HG03025 (cell line): Measurements from ENCODE around the gene TAF13.
"Not testable (repeated sequence)": the region's sequence is repeated elsewhere in the genome, so short reads cannot be mapped to it uniquely, and the experiment has no call there.

Source experiments
- ATAC-seq: cut with Tn5 transposase; IDR thresholded peaks from one replicate; pipeline ENCODE4 v1.9.1; 2021; ENCODE audit warnings: mild to moderate bottlenecking, moderate library complexity; ENCODE audit not compliant: unreplicated experiment, low FRiP score

Gene TAF13

DNA sequence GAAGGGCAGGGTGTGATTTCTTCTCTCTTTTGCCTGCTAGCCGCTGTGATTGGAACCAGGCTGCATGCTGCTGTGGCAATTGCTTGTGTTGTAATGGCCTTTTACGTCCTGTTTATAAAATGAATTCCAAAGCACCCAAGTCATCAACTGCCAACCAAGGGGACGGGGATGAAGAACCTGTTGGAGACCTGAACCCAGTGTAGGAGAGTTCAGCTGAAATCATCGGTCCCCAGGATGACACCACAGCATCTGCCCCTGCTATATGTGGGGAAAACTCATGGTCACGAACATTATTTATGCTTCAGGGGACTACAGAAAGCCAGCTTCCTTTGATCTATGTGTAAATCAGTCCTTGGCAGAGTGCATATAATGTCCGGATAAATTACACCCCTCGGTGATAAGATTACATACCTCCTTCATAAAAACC is 18.6 kb upstream of the TAF13 start:
- ATAC-seq, result no peak

DNA sequence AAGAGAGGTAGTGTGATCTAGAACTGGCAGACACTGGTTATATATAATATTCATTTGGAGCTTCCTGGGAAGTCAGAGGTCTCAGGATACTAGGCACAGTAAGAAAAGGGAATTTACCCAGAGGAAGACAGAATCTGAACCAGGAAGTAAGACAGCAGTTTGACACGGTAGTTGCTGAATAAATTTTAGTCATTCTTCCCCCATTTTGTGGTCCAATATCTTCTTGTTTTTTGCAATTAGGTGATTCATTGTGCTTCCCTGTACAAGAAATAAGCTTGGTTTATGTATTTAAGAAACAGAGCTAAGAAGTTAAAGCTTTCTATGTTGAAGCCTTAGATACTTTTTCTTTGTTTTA is 16.0 kb upstream of the TAF13 start:
- no peak for ATAC-seq

DNA sequence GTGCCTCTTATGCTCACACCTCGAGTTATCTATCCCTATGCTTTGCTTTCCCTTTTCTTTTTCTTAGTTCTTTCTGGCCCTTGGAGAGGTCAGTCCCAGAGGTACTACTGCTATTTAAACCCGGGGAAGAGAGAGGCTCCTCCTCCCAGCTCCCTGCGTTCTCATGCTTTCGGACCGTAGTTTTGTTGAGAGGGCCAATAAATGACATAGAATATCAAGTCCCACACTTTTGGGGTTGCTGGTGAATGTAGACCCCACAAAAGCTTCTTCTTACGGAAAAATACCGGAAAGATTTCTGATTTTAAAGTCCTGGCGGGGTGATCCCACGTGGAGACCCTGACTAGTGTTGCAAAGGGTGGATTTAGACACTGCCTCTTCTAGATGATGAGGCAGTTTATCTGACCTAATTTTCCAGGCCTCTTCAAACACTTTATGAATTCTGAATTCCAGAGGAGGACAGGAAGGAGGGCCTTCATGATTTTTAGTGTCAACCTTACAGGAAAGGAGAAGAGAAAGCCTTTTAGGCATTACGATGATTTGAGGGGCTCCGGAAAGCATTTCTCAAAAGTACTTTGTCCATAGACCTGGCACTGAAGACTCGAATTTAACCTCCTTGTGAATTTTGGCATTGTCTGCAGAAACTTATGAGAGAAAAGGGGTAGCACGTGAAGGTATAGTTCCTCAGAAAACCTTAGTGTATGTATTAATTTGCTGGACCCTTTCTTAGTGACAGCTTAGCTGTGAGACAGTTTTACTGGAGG is 15.5 kb upstream of the TAF13 start:
- ATAC-seq, result peak; percentile 50

DNA sequence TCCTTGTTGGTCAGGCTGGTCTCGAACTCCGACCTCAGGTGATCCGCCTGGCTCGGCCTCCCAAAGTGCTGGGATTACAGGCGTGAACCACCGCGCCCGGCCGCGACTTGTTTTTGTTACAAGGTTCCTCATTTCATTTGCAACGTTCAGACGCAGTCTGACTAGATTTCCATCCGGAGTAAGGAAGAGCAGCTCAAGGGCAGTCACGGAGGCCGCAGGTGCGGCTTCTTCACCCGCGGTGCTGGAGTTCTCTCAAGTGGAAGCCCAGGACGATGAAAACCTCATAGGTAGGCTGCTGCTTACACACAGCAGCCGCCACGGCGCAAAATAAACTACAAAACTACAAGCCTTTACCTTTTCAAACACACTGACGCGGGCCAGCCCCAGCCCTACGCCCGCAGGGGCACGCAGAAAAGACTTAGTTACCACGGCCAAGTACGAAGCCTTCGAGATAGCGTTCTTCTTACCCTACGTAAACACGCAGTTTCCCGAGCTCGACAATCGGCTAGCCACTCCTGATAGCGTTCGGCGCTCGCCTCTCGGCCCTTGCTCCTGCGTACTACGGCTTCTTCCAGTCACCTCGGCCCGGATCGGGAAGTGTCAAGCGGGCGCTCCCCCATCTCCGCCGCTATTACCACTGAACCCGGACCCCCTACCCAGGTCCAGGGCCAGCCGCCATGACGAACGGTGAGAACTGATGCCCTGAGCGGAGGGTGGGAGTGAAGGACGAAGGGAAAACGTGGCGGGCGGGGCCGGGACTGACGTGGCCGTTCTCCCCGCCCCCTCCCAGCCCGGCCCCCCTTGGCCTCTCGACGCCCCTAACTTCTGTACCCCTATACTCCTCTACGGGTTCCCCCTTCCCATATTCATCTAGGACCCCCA is 14.6 kb upstream of the TAF13 start, which contains the start of gene TMEM167B:
Gene TMEM167B, plus strand, starts transcription at position 569 of the 882 bp plus-strand sequence. Its CDS starts 109 bp downstream, at position 678.
- peak; percentile 88 for ATAC-seq

DNA sequence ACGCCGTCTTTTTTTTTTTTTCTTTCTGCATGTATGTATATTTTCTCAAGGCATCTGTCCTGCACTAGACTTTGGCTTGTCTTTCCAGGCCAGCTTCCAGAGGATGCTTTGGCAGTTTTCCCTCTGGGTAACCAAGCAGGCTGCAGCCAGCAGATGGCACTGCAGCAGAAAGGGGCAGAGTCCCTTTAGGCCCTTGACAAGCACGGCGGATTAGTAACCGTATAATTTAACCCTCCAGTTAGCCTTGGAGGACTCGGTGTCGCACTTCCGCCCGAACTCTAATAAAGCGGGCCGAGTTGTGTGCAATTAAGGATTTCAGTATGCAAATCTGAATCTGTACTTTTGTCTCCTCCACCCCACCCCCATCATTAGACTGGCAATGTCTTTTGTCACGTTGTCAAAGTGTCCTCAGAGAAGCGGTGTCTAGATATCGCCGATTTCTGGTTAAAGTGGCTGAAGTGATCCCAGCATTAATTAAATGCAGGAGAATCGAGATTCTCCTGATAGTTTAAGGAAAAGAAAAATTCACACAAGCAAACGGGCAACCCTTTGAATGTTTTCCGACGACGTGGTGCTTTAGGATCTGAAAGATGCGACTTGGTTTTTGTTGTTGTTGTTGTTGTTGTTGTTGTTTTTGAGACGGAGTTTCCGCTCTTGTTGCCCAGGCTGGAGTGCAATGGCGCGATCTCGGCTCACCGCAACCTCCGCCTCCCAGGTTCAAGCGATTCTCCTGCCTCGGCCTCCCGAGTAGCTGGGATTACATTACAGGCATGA is 13.6 kb upstream of the TAF13 start:
- no peak for ATAC-seq

DNA sequence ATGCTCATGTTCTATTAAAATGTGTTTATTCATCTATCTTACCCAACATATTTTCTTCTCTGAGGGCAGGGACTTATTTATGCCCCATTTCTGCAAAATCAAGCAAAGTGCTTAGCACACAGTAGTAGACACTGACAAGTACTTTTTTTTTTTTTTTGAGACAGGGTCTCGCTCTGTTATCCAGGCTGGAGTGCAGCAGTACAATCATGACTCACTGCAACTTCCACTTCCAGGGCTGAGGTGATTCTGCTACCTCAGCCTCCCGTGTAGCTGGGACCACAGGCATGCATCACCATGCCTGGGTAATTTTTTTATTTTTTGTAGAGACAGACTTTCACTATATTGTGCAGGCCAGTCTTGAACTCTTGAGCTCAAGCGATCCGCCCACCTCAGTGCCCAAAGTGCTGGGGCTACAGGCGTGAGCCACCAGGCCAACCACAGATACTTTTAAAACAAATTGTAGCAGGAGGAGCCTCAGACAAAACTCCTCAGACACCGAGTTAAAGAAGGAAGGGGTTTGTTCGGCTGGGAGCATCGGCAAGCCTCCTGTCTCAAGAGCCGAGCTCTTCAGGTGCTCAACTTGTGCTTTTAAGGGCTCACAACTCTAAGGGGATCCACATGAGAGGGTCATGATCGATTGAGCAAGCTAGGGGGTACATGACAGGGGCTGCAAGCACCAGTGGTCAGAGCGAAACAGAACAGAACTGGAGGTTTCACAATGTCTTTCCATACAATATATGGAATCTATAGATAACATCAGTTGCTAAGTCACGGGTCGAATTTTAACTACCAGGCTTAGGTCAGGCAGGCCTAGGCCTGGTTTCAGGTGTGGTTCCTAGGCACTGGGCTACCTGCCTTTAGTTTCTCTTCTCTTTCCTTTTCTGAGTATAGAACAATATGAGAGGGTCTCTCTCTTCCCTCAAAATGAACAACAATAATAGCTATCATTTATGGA is 9.0 kb upstream of the TAF13 start:
- no peak for ATAC-seq

DNA sequence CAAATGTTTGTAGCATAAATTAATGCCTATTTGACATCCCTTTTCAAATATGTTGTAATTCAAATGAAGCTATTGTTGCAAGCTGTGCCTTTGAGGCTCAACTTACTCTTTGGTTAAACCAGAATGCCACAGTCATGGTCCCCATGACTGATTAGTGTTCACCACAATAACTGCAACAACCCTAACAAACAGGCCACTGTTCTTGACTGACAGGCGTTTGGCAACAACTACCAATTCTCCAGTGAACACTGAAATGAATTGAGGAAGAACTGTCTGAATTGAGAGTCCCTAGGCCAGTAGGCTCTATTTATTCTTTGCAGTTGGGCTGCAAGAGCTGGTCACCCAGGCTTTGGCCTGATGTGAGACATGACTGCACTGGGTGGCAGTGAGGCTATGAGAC is 8.1 kb upstream of the TAF13 start:
- ATAC-seq, result no peak

DNA sequence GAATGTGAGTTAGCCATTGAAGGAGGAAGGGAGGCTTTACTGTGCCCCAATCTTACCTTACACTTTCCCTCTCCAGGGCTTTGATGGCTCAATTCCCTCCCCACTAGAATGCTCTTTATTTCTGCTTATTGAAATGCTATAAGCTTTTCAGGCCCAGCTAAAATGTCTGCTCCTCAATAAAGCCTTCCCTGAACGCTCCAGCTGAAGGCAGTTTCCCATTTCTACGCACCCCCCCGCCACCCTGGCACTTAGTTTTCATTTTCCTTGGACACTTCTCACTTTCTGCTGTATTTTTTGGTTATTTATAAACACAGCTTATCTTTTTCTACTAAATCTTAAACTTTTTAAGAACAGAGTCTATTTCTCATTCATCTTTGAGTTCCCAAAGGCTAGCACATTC is 7.7 kb upstream of the TAF13 start:
- ATAC-seq, result no peak

GRCh38 chr1:109080441-109081082 is 4.8 kb upstream of the TAF13 start:
- ATAC-seq, result no peak

DNA sequence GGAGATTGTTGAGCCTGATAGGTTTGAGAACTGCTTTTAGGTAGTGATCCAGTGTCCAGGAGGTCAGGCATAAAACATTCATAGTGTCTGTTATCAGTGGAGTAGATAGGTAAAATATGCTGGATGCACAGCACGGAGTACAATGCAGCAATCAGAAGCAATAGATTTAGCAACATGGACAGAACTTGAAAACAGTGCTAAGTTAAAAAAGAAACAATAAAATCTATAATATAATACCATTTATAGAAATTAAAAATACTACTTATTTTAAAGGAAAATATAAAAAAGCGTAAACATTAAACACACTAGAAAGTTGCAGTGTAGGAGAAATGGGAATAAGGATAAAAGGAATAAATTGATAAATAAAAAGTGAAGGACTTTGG is 3.4 kb upstream of the TAF13 start:
- no peak for ATAC-seq

GRCh38 chr1:109078317-109078716 is 2.5 kb upstream of the TAF13 start:
- no peak for ATAC-seq

- no peak for ATAC-seq
Measured at GRCh38 chr1:109069294-109069693, 6.5 kb downstream of the TAF13 start.

GRCh38 chr1:109067883-109068282 is 7.9 kb downstream of the TAF13 start:
- ATAC-seq, result no peak

DNA sequence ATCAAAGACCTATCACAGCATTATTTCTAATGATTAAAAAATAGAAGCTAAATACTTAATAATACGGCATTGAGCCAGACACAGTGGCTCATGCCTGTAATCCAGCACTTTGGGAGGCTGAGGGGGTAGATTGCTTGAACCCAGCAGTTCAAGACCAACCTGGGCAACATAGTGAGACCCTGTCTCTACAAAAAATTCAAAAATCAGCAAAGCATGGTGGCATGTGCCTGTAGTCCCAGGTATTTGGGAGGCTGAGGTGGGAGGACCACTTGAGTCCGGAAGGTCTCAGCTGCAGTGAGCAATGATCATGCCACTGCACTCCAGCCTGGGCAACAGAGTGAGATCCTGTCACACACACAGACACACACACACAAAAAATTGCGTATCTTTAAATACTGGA is 10.7 kb downstream of the TAF13 start:
- ATAC-seq, result no peak

GRCh38 chr1:109061183-109061582 is 14.6 kb downstream of the TAF13 start:
- no peak for ATAC-seq

DNA sequence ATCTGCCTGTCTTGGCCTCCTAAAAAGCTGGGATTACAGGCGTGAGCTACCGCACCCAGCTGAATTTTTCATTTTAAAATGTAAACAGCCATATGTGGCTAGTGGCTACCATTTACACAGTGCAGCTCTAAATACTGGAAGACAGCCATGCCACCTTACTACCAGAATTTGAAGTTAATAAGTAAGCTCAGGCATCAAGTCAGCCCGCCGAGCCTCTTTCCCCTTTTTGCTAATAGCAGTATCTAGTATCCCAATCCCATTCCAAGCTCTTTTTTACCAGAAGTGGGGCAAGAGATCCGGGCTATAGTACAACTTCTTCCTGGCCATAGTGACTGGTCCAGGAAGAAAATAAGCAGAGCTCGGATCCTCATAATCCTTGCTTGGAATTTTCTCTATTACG is 15.1 kb downstream of the TAF13 start:
- no peak for ATAC-seq

- no peak for ATAC-seq
Measured at GRCh38 chr1:109059026-109059425, 16.8 kb downstream of the TAF13 start.

- no peak for ATAC-seq
Measured at GRCh38 chr1:109056064-109056463, 19.7 kb downstream of the TAF13 start.

DNA sequence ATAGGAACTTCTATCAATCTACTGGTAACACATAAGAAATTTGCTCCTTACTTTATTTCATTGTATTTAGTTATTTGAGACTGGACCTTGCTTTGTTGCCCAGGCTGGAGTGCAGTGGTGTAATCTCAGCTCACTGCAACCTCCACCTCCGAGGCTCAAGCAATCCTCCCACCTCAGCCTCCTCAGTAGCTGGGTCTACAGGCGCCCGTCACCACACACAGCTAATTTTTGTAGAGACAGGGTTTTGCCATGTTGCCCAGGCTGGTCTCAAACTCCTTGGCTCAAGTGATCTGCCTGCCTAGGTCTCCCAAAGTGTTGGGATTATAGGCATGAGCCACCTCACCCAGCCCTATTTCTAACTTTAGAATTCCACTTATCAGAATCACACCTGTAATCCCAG is 23.7 kb downstream of the TAF13 start:
- not testable (repeated sequence) for ATAC-seq
